ENCODE results near the gene GRM7. TPM values are rescaled to one million over a fixed set of nuclear protein-coding genes. Genes with fewer than 3 reads are reported as not detected.

GRM7 gene
- total RNA-seq, 1 experiment from 2014 or later: not detected

GRCh38 chr3:6825524-6825923 lies 35.4 kb upstream of the GRM7 start:
- Histone ChIP-seq H3K36me3 (ENCODE audit: control insufficient read depth in 1 of 2, insufficient read depth in 2 of 2, low read length in 2 of 2) (no peaks in the 10 kb centered on the region), H3K4me2 (ENCODE audit: low read length) (no peak overlapping the region), H3K79me2 (ENCODE audit: insufficient read depth, low read length) (no peaks in the 10 kb centered on the region), H3K9me3 (ENCODE audit: control insufficient read depth in 1 of 2, insufficient read depth in 1 of 2, low read depth in 1 of 2, low read length in 2 of 2) (no peaks in the 10 kb centered on the region), H3K9ac (ENCODE audit: low read length) (no peak overlapping the region), H3K27me3 (ENCODE audit: insufficient read depth, low read length) (no peaks in the 10 kb centered on the region), H3K4me3 (replicated peaks in 1 of 2; ENCODE audit: low read depth in 1 of 2, low read length in 2 of 2) (no peak overlapping the region), H3K4me1 (ENCODE audit: control insufficient read depth in 1 of 2, insufficient read depth in 2 of 2, low read length in 2 of 2) (no peaks in the 10 kb centered on the region), H3K9me2 (ENCODE audit: insufficient read depth) (no peaks in the 10 kb centered on the region), H3K27ac (ENCODE audit: low read depth, low read length) (no peak overlapping the region), H4K20me1 (ENCODE audit: insufficient read depth) (no peaks in the 10 kb centered on the region), H2AFZ (ENCODE audit: low read depth, low read length, poor library complexity, severe bottlenecking) (no peak overlapping the region)
- intact Hi-C loops (cut with micrococcal nuclease): no loop called here
- BruUV-seq (replicated peaks): no TSS peak
- DNase-seq (ENCODE audit: low read depth, low spot score): no peak
- RAD21 ChIA-PET (ENCODE audit: low non-redundant PET in 1 of 2, low total read pairs in 2 of 2, uncharacterized antibody in 2 of 2, unreplicated experiment in 2 of 2): no interaction called here
- POLR2A ChIA-PET: no interaction called here
- ATAC-seq: no peak
- CTCF ChIA-PET: no interaction called here
- TF ChIP-seq JUND (IDR thresholded peaks at IDR 0.05) (no peak), SIN3A (IDR thresholded peaks at IDR 0.05; ENCODE audit: low read depth) (no peak), ZBTB33 (IDR thresholded peaks at IDR 0.05; ENCODE audit: extremely low read depth, insufficient replicate concordance, low read length) (no peak), EZH2 (IDR thresholded peaks at IDR 0.05) (no peak), TCF7L2 (IDR thresholded peaks at IDR 0.05; ENCODE audit: borderline replicate concordance, extremely low read depth, insufficient read depth, insufficient read length) (no peak), ZNF274 (IDR thresholded peaks at IDR 0.05; ENCODE audit: low read depth, low read length) (no peak), SRF (IDR thresholded peaks at IDR 0.05; ENCODE audit: low read depth) (no peak), REST (IDR thresholded peaks at IDR 0.05; ENCODE audit: low read depth) (no peak), CTCF (IDR thresholded peaks at IDR 0.05 in 2 of 3, conservative IDR thresholded peaks at IDR 0.05 in 1 of 3; ENCODE audit: borderline replicate concordance in 1 of 3, insufficient read depth in 1 of 3, low read depth in 2 of 3, low read length in 2 of 3) (no peak), EGR1 (IDR thresholded peaks at IDR 0.05; ENCODE audit: low read depth) (no peak), ZFX (IDR thresholded peaks at IDR 0.05) (no peak), CEBPB (IDR thresholded peaks at IDR 0.05; ENCODE audit: low read depth) (no peak), ELF1 (IDR thresholded peaks at IDR 0.05; ENCODE audit: borderline replicate concordance, low read depth) (no peak), RAD21 (IDR thresholded peaks at IDR 0.05; ENCODE audit: low read depth) (no peak), MAX (IDR thresholded peaks at IDR 0.05) (no peak), FOSL1 (IDR thresholded peaks at IDR 0.05; ENCODE audit: low read depth) (no peak), POLR2AphosphoS5 (IDR thresholded peaks at IDR 0.05; ENCODE audit: low read depth, low read length) (no peak)
